GM19467 (cell line): ENCODE results near the gene APBA2.

Experiments
- ATAC-seq: cut with Tn5 transposase; IDR thresholded peaks from one replicate; pipeline ENCODE4 v1.9.1; 2021; ENCODE audit warnings: mild to moderate bottlenecking, moderate library complexity; ENCODE audit not compliant: unreplicated experiment

Gene APBA2

GRCh38 chr15:29113336-29114220 is 227.8 kb downstream of the APBA2 start:
- ATAC-seq, result no peak

DNA sequence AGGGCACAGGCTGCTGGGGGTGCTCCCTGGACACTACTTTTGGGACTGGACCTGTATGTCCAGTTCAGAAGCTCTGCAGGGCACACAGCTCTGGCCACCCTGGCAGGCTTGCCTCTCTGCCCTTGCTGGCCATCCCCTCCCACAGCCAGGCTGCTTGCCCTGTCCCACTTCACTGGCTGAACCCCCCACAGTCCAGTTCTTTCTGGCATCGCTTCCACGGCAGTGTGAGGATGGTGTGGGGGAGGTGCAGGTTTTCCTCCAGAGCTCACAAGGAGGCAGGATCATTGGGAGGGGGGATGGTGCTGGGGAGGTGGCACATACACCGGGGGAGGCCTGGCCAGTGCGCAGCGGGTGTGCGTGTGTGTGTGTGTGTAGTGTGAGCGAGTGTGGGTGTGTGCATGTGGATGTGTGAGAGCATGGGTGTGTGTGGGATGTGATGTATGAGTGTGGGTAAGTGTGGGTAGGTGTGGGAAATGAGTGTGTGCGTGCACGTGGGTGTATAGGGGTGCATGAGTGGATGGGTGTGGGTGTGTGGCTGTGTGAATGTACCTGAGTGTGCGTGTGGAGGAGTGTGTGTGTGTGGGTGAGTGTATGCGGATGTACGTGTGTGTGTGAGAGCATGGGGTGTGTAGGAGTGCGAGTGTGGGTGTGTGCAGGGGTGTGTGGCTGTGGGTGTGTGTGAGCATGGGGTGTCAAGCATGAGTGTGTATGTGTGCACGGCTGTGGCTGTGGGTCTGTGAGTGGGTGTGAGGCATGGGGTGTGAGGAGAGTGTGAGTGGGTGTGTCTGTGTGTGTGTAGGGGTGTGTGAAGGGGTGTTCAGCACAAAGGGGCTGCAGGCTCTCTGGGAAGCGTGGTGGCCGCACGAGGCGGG is 228.7 kb downstream of the APBA2 start:
- no peak for ATAC-seq

GRCh38 chr15:29115093-29115991 is 229.6 kb downstream of the APBA2 start:
- ATAC-seq, result no peak

- ATAC-seq, result no peak
Observed at GRCh38 chr15:29116970-29117700, 231.4 kb downstream of the APBA2 start.

GRCh38 chr15:29117778-29118177 is 232.0 kb downstream of the APBA2 start:
- no peak for ATAC-seq

- ATAC-seq, result no peak
Observed at GRCh38 chr15:29119847-29120246, 234.1 kb downstream of the APBA2 start.

DNA sequence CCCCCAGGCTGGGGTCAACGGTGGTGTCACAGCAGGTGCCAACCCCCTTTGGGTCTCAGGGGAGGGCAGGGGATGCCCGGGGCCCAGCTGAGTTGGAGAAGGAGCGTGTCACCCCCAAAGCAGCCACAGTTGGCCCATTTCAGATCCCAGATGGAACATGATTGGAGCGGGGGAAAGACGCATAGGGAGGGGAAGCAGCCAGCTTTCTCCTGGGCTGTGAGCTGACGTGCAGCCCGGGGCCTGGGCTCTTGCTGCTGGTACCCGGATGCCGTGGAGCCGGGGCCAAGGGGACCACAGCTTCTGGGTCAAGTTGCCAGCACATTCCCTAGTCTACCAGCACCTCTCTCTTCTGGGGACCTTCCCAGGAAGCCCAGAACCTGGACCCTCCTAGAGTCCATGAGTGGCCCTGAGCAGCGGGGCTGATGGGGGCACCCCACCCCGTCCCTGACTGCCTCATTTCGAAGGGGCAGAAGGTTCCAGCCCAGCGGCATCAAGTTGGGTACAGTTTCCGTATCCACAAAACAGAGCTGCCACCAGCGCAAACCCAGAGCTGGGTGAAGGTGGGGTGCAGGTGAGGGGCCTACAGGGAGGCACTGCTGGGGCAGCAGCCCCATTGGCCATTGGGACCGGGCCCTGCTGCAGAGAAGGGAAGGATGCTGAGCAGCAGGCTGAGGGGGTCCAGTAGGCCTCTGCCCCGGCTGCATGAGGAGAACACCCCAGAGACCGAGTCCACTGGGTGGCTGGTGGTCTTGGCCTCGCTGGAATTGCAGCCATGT is 235.0 kb downstream of the APBA2 start:
- no peak for ATAC-seq

GRCh38 chr15:29121369-29121656 is 235.5 kb downstream of the APBA2 start:
- no peak for ATAC-seq

- no peak for ATAC-seq
Observed at GRCh38 chr15:29121907-29122306, 236.1 kb downstream of the APBA2 start.

- no peak for ATAC-seq
Observed at GRCh38 chr15:29122506-29122905, 236.7 kb downstream of the APBA2 start.

DNA sequence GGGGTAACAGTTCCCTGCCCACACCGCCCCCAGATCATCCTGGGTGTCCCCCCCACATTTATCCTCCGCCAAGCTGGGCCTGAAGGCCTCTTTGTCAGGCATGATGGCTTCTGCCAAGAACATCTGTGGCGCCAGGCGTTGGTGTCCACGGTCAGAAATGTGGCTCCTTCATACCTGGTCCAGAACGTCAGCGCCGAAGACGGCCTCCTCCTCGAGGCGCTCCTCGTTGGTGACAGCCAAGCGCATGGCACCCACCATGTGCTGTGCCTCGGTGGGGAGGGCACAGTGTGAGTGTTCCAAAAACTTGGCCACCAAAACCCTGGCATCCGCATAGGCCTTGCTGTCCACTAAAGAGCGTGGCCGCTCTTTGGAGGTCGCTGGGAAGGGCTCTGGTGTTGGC is 237.4 kb downstream of the APBA2 start:
- no peak for ATAC-seq

- no peak for ATAC-seq
Observed at GRCh38 chr15:29123991-29124390, 238.2 kb downstream of the APBA2 start.

DNA sequence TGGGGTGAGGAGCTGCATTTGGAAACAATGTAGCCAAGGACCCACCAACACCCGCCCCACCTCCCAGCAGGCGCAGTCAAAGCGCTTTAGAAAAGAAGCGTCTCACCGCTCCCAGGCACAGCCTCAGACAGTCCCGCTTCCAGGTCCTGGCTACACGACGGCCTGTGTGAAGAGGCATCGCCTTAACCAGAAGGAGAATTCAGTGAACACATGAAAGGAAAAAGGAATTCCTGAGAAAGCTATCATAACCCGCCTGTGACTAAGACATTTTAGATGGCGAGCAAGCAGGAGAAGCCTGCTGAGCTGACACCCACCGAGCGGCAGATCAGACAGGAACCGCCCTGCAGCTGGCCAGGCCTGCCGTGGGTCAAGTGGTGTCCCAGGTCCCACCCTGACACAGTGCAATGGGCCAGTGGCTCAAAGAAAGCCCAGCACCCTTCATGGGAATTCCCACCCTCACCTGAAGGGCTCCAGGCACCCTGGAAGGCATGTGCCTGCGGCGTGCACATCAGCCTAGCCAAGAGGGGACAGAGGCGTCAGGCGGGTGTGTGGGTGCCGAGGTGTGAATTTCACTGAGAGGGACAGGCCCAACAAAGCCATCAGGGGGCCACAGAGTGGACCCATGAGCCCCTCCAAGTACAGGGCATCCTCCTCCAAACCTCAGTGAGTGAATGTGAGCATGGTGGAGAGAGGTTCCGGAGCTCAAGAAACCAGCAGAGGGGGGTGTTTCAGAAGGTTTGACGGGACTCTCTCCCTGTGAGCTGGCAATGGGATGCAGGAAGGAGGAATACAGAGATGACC is 239.0 kb downstream of the APBA2 start:
- no peak for ATAC-seq

GRCh38 chr15:29125382-29126207 is 239.8 kb downstream of the APBA2 start:
- no peak for ATAC-seq

DNA sequence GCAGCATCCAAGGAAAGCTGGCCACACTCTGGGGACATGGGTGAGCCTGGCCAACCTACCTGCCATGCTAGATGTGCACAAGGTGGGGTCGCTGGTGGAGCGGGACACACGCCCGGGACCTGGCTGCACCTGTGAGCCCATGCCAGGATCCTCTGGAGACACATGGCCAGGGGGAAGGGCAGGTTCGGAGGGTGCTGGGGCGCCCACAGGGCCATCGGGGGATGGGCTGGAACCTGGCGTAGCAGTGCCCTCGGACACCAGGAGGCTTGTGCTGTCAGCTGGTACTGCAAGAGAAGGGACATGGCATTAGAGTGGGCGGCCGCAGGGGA is 240.4 kb downstream of the APBA2 start:
- ATAC-seq, result no peak

DNA sequence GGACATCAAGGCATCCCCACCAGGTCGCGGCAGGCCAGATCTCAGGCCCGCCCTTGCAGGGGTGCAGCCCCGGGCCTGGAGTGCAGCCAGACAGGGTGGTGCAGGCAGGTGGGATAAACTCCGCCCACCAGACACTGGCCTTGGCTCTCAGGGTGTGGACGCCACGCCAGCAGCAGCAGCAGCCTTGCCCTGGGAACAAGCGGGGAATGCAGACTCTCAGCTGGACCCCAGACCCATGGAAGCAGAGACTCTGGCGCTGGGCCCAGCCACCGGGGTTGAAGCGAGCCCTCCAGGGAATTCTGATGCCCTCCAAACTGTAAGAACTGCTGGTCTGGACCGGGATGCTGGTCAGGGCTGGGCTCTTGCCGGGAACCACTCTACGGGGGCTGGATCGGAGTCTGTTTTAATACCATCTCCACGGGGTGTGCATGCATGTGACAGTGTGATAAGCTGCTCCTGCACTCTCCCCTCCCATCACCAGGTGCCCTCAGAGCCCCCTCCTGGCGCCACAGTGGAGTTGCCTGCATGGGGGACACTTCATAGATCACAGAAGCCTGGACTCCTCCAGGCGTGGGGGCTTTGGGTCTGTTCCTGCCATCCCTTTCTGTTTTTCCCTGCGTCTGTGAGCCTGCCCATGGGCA is 241.2 kb downstream of the APBA2 start:
- ATAC-seq, result no peak

- no peak for ATAC-seq
Observed at GRCh38 chr15:29127506-29128430, 242.0 kb downstream of the APBA2 start.
